ENCODE results near the gene NELL2. TPM values are rescaled to one million over a fixed set of nuclear protein-coding genes. Genes with fewer than 3 reads are reported as not detected.

The NELL2 gene
- total and polyA plus RNA-seq, 10 of the 15 experiments (the other 5 are each of a cell fraction or from before 2014, with no cell fraction given), result 0.27 to 2.3 (median 0.76) TPM

DNA sequence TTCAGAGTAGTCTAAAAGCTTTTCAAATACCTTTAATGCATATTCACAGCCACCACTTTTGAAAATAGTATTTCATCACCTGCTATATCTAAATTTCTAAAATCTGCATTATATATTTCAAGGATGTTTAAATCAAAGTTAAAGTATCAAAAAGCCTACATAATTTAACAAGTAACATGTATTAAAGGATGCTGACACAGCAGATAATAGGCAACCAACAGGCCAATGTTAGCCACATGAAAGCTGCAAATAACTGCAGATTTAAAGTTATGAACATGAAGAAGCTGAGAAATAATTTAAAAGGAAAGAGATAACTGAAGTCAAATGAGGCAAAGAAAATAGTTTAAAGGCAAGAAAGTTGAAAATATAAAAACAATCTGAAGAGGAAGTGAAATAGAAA is 39.8 kb upstream of the NELL2 start:
- Histone ChIP-seq H3K27ac (ENCODE audit: control insufficient read depth, insufficient read depth) (no peak overlapping the region), H2AFZ (ENCODE audit: control insufficient read depth, low read depth, low read length) (no peak overlapping the region), H3K9ac (ENCODE audit: control insufficient read depth, insufficient read depth, low read length) (no peak overlapping the region), H3K4me1 (ENCODE audit: control insufficient read depth, insufficient read depth, low read length) (no peaks in the 10 kb centered on the region), H3K4me3 (no peak overlapping the region), H3K79me2 (ENCODE audit: control insufficient read depth, insufficient read depth, low read length) (no peaks in the 10 kb centered on the region), H3K36me3 (ENCODE audit: control insufficient read depth in 2 of 2, insufficient read depth in 2 of 2, low read length in 1 of 2) (no peaks in the 10 kb centered on the region), H3K9me3 (replicated peaks; ENCODE audit: control insufficient read depth, insufficient read depth, low read length) (no peaks in the 10 kb centered on the region), H3K27me3 (replicated peaks in 1 of 2; ENCODE audit: control insufficient read depth in 2 of 2, insufficient read depth in 2 of 2, low read length in 1 of 2) (no peaks in the 10 kb centered on the region), H4K20me1 (ENCODE audit: control insufficient read depth, insufficient read depth) (no peaks in the 10 kb centered on the region), H3K4me2 (ENCODE audit: control insufficient read depth, insufficient read depth) (no peak overlapping the region)
- intact Hi-C loops (cut with micrococcal nuclease; ENCODE audit: unreplicated experiment) (no loop called here), in situ Hi-C loops (cut with MboI) (no loop called here)
- CTCF ChIA-PET, result interaction anchor here (0.7 to 1.2 kb wide), 3 partner anchors 10 to 290 kb away, joined by 3 to 4 read pairs (median 3); no protein-coding TSS in a partner anchor
- no TSS peak for BruUV-seq (replicated peaks)
- no peak for ATAC-seq
- SMC1A ChIA-PET (ENCODE audit: uncharacterized antibody, unreplicated experiment), result interaction anchor here (0.8 kb wide), 1 partner anchor 11 kb away, joined by 3 read pairs; no protein-coding TSS in a partner anchor
- POLR2A ChIA-PET, result no interaction called here
- no peak for DNase-seq (ENCODE audit: low read depth, low spot score)
- no peak for FAIRE-seq
- TF ChIP-seq SPI1 (IDR thresholded peaks at IDR 0.05; ENCODE audit: borderline replicate concordance, insufficient read depth, low read depth, low read length), result no peak
- no peak for TF ChIP-seq MYC (IDR thresholded peaks at IDR 0.05; ENCODE audit: insufficient read depth, insufficient read length, insufficient replicate concordance, low read length, severe bottlenecking)
- TF ChIP-seq ATF7 (IDR thresholded peaks at IDR 0.05; ENCODE audit: low read depth), result no peak
- TF ChIP-seq, protein P1, sequence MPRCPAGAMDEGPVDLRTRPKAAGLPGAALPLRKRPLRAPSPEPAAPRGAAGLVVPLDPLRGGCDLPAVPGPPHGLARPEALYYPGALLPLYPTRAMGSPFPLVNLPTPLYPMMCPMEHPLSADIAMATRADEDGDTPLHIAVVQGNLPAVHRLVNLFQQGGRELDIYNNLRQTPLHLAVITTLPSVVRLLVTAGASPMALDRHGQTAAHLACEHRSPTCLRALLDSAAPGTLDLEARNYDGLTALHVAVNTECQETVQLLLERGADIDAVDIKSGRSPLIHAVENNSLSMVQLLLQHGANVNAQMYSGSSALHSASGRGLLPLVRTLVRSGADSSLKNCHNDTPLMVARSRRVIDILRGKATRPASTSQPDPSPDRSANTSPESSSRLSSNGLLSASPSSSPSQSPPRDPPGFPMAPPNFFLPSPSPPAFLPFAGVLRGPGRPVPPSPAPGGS (IDR thresholded peaks at IDR 0.05; ENCODE audit: borderline replicate concordance, insufficient read depth, low read depth, low read length, poor library complexity, severe bottlenecking), result no peak
- TF ChIP-seq PAX8 (IDR thresholded peaks at IDR 0.05), result no peak
- TF ChIP-seq, protein P2, sequence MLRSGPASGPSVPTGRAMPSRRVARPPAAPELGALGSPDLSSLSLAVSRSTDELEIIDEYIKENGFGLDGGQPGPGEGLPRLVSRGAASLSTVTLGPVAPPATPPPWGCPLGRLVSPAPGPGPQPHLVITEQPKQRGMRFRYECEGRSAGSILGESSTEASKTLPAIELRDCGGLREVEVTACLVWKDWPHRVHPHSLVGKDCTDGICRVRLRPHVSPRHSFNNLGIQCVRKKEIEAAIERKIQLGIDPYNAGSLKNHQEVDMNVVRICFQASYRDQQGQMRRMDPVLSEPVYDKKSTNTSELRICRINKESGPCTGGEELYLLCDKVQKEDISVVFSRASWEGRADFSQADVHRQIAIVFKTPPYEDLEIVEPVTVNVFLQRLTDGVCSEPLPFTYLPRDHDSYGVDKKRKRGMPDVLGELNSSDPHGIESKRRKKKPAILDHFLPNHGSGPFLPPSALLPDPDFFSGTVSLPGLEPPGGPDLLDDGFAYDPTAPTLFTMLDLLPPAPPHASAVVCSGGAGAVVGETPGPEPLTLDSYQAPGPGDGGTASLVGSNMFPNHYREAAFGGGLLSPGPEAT (IDR thresholded peaks at IDR 0.05; ENCODE audit: low read depth), result no peak
- no peak for TF ChIP-seq IKZF2 (IDR thresholded peaks at IDR 0.05)
- no peak for TF ChIP-seq POLR2AphosphoS5 (IDR thresholded peaks at IDR 0.05; ENCODE audit: low read length)
- no peak for TF ChIP-seq CBFB (IDR thresholded peaks at IDR 0.05; ENCODE audit: low read depth)
- TF ChIP-seq ETV6 (conservative IDR thresholded peaks at IDR 0.05 in 1 of 2, IDR thresholded peaks at IDR 0.05 in 1 of 2; ENCODE audit: borderline replicate concordance in 1 of 2, low read depth in 1 of 2), result no peak
- TF ChIP-seq, protein P3, sequence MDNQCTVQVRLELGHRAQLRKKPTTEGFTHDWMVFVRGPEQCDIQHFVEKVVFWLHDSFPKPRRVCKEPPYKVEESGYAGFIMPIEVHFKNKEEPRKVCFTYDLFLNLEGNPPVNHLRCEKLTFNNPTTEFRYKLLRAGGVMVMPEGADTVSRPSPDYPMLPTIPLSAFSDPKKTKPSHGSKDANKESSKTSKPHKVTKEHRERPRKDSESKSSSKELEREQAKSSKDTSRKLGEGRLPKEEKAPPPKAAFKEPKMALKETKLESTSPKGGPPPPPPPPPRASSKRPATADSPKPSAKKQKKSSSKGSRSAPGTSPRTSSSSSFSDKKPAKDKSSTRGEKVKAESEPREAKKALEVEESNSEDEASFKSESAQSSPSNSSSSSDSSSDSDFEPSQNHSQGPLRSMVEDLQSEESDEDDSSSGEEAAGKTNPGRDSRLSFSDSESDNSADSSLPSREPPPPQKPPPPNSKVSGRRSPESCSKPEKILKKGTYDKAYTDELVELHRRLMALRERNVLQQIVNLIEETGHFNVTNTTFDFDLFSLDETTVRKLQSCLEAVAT (IDR thresholded peaks at IDR 0.05), result no peak
- RAD21 ChIA-PET (ENCODE audit: unreplicated experiment), result no interaction called here
